Duodenal mucosa (tissue), 2 donors: ENCODE results near the gene DDX20.
"Not testable (repeated sequence)": the region's sequence is repeated elsewhere in the genome, so short reads cannot be mapped to it uniquely, and the experiment has no call there.

Experiments
- H3K27ac ChIP-seq: one replicate; pipeline ENCODE4 v1.7.0; 2013; ENCODE audit warnings: low read depth, low read length
- H3K27me3 ChIP-seq, 2 donors: one replicate each; pipeline ENCODE4 v1.7.0; 2013; ENCODE audit warnings: low read length in 2 of 2, control low read depth in 1 of 2; ENCODE audit not compliant: insufficient read depth in 2 of 2, control insufficient read depth in 1 of 2
- H3K36me3 ChIP-seq, 2 donors: one replicate each; pipeline ENCODE4 v1.7.0; 2013; ENCODE audit warnings: low read length in 2 of 2, control low read depth in 1 of 2; ENCODE audit not compliant: insufficient read depth in 2 of 2, control insufficient read depth in 1 of 2
- H3K4me1 ChIP-seq, 2 donors: one replicate each; pipeline ENCODE4 v1.7.0; 2013; ENCODE audit warnings: low read length in 2 of 2, control low read depth in 1 of 2; ENCODE audit not compliant: insufficient read depth in 2 of 2, control insufficient read depth in 1 of 2
- H3K4me3 ChIP-seq, 2 donors: one replicate each; pipeline ENCODE4 v1.7.0; 2013; ENCODE audit warnings: low read length in 2 of 2, low read depth in 1 of 2
- H3K9ac ChIP-seq, 2 donors: one replicate each; pipeline ENCODE4 v1.7.0; 2013; ENCODE audit warnings: low read length in 2 of 2, low read depth in 1 of 2
- H3K9me3 ChIP-seq, 2 donors: one replicate each; pipeline ENCODE4 v1.7.0; 2013; ENCODE audit warnings: low read length in 2 of 2, control low read depth in 1 of 2; ENCODE audit not compliant: control insufficient read depth in 1 of 2

DDX20 gene

GRCh38 chr1:111738133-111738435 lies 17.6 kb upstream of the DDX20 start:
- no peaks in the 10 kb centered on the region for H3K36me3 ChIP-seq
- H3K9me3 ChIP-seq, result no peaks in the 10 kb centered on the region
- H3K4me1 ChIP-seq, result peaks cover 39 to 42% of the 10 kb centered on the region in 2 donors
- peak overlapping the region; percentile 65 to 69 for H3K9ac ChIP-seq
- H3K27ac ChIP-seq, result no peak overlapping the region
- H3K27me3 ChIP-seq, result peaks cover 4 to 13% of the 10 kb centered on the region in 2 donors
- peak overlapping the region; percentile 81 to 84 for H3K4me3 ChIP-seq

GRCh38 chr1:111738436-111739193 lies 17.1 kb upstream of the DDX20 start:
- Histone ChIP-seq H3K4me3 (peak overlapping the region; percentile 81 to 84), H3K9me3 (no peaks in the 10 kb centered on the region), H3K27ac (peak overlapping the region; percentile 84), H3K4me1 (peaks cover 35 to 37% of the 10 kb centered on the region in 2 donors), H3K27me3 (peaks cover 4 to 19% of the 10 kb centered on the region in 2 donors), H3K36me3 (no peaks in the 10 kb centered on the region), H3K9ac (peak overlapping the region; percentile 65 to 69)

- peak within 1 kb of the TSS; percentile 65 to 70 for H3K9ac ChIP-seq
- H3K9me3 ChIP-seq, result no peaks in the 10 kb centered on the region
- H3K36me3 ChIP-seq, result no peaks in the 10 kb centered on the region
- peak within 1 kb of the TSS; percentile 84 for H3K27ac ChIP-seq
- H3K27me3 ChIP-seq, result peaks cover 4 to 22% of the 10 kb centered on the region in 2 donors
- peak within 1 kb of the TSS; percentile 81 to 84 for H3K4me3 ChIP-seq
- H3K4me1 ChIP-seq, result peaks cover 28 to 31% of the 10 kb centered on the region in 2 donors
These were observed 16.3 kb upstream of the DDX20 start, which contains the start of gene INKA2 for GRCh38 chr1:111739194-111739924. INKA2 (minus strand) TSS chr1:111739395; CDS start chr1:111739242, 153 bp downstream.

- peak overlapping the region; percentile 84 for H3K27ac ChIP-seq
- peaks cover 24 to 26% of the 10 kb centered on the region in 2 donors for H3K4me1 ChIP-seq
These were observed 15.6 kb upstream of the DDX20 start for GRCh38 chr1:111739925-111740765.

GRCh38 chr1:111742292-111742691 lies 13.4 kb upstream of the DDX20 start:
- not testable (repeated sequence) for H3K27ac ChIP-seq, H3K9me3 ChIP-seq, H3K4me3 ChIP-seq, H3K36me3 ChIP-seq, H3K9ac ChIP-seq
- peaks cover 4 to 22% of the 10 kb centered on the region in 2 donors for H3K27me3 ChIP-seq
- H3K4me1 ChIP-seq, result peaks cover 12 to 24% of the 10 kb centered on the region in 2 donors

More at GRCh38 chr1:111739925-111740765, 15.6 kb upstream of the DDX20 start:
- no peaks in the 10 kb centered on the region for H3K9me3 ChIP-seq
- H3K9ac ChIP-seq, result peak overlapping the region; percentile 44 to 70
- H3K36me3 ChIP-seq, result no peaks in the 10 kb centered on the region
- H3K4me3 ChIP-seq, result peak overlapping the region; percentile 81 to 84
- peaks cover 4 to 22% of the 10 kb centered on the region in 2 donors for H3K27me3 ChIP-seq

GRCh38 chr1:111742938-111743549 lies 12.7 kb upstream of the DDX20 start:
- Histone ChIP-seq H3K9me3 (no peaks in the 10 kb centered on the region), H3K4me1 (peaks cover 5 to 18% of the 10 kb centered on the region in 2 donors), H3K27me3 (peaks cover 4 to 20% of the 10 kb centered on the region in 2 donors), H3K9ac (no peak overlapping the region), H3K27ac (no peak overlapping the region), H3K4me3 (no peak overlapping the region), H3K36me3 (no peaks in the 10 kb centered on the region)

GRCh38 chr1:111743679-111744101 lies 12.0 kb upstream of the DDX20 start:
- Histone ChIP-seq H3K4me3 (no peak overlapping the region), H3K36me3 (no peaks in the 10 kb centered on the region), H3K27me3 (peaks cover 4 to 18% of the 10 kb centered on the region in 2 donors), H3K9ac (no peak overlapping the region), H3K4me1 (peaks cover 3 to 11% of the 10 kb centered on the region in 2 donors), H3K27ac (no peak overlapping the region), H3K9me3 (no peaks in the 10 kb centered on the region)

GRCh38 chr1:111745675-111746613 lies 9.8 kb upstream of the DDX20 start:
- Histone ChIP-seq H3K9me3 (no peaks in the 10 kb centered on the region), H3K4me1 (no peaks in the 10 kb centered on the region), H3K36me3 (no peaks in the 10 kb centered on the region), H3K27me3 (peaks cover 4 to 18% of the 10 kb centered on the region in 2 donors), H3K27ac (no peak overlapping the region), H3K4me3 (no peak overlapping the region), H3K9ac (no peak overlapping the region)

- Histone ChIP-seq H3K27me3 (peaks cover 0 to 12% of the 10 kb centered on the region in 2 donors), H3K9ac (no peak overlapping the region), H3K27ac (no peak overlapping the region), H3K4me1 (no peaks in the 10 kb centered on the region), H3K36me3 (no peaks in the 10 kb centered on the region), H3K9me3 (no peaks in the 10 kb centered on the region), H3K4me3 (no peak overlapping the region)
These were observed 9.1 kb upstream of the DDX20 start for GRCh38 chr1:111746614-111746999.
